HL-60 (cell line): ENCODE measurements around the gene C2orf92.

Experiments used
- DNase-seq, 2 experiments: peaks; one replicate each; pipeline ENCODE4 v3.0.0-alpha.2; 2010 to 2020; ENCODE audit warnings: low read depth in 1 of 2, low spot score in 1 of 2
- H3K27ac ChIP-seq: fragments of 250-450 bp; sonication (Bioruptor Pico); replicated peaks from 2 replicates; pipeline ENCODE4 v1.5.1; 2020; ENCODE audit warnings: mild to moderate bottlenecking, moderate library complexity
- H3K27me3 ChIP-seq: fragments of 250-450 bp; sonication (Bioruptor Pico); 2 replicates; pipeline ENCODE4 v1.5.1; 2021; ENCODE audit warnings: mild to moderate bottlenecking, moderate library complexity; ENCODE audit not compliant: insufficient read depth, poor library complexity, severe bottlenecking
- H3K4me3 ChIP-seq: replicated peaks from 2 replicates; pipeline ENCODE4 v1.5.1; 2011; ENCODE audit warnings: mild to moderate bottlenecking, control low read depth, low read length; ENCODE audit not compliant: insufficient read depth
- GABPA ChIP-seq: IDR thresholded peaks from 2 replicates; pipeline ENCODE4 v1.6.1; 2012; ENCODE audit warnings: low read depth
- POLR2AphosphoS5 ChIP-seq: IDR thresholded peaks from 2 replicates; pipeline ENCODE4 v1.6.1; 2012; ENCODE audit warnings: low read depth
- SPI1 ChIP-seq: IDR thresholded peaks from 2 replicates; pipeline ENCODE4 v1.6.1; 2012; ENCODE audit warnings: low read depth, mild to moderate bottlenecking, borderline replicate concordance
- TF ChIP-seq, protein P1 (sequence below): IDR thresholded peaks from one replicate; pipeline ENCODE4 v1.5.1; 2011; ENCODE audit warnings: low read length, control low read depth, inconsistent platforms; ENCODE audit not compliant: insufficient read depth
- TF ChIP-seq, protein P2 (sequence below): IDR thresholded peaks from 2 replicates; pipeline ENCODE4 v1.6.1; 2012; ENCODE audit warnings: low read depth; ENCODE audit not compliant: insufficient replicate concordance

C2orf92 gene

DNA sequence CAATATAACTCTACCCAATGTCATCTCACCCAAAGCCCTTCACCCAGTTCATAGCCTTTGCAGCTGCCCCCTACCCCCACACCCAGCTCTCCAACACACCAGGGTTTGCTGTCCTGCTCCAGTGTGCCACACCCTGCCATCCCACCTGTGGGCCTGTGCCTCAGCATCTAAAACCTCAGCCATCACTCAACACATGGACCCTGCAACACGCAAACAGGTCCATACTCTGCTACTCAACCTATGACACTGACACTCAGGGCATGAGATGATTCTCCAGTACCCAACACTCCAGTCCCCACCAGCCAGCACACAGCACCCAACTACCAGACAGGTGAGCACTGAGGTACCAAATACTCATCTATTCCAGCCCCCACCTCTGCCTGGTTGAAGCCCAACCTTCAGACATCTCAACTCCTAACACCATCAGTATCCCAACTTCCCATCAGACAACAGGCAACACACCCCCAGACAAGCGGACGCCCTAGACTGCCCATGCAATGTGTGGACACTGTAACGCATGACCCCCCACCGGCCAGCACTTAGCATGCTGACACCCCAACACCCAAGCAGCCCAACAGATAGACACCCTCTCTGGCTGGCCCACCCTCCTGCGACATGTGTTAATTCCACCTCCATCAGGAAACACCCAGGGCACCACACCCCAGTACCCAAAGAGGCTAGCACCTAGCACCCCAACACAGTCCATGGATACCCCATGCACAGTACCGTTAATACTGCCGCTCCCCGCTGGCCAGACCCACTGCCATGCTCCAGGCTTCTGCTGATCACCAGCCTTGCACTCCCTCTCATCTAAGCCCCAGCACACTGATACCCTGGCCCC lies 68.9 kb downstream of the C2orf92 start:
- no peak overlapping the region for H3K4me3 ChIP-seq
- H3K27me3 ChIP-seq, result no peaks in the 10 kb centered on the region
- no peak for TF ChIP-seq SPI1
- no peak for TF ChIP-seq POLR2AphosphoS5
- TF ChIP-seq, protein P1, sequence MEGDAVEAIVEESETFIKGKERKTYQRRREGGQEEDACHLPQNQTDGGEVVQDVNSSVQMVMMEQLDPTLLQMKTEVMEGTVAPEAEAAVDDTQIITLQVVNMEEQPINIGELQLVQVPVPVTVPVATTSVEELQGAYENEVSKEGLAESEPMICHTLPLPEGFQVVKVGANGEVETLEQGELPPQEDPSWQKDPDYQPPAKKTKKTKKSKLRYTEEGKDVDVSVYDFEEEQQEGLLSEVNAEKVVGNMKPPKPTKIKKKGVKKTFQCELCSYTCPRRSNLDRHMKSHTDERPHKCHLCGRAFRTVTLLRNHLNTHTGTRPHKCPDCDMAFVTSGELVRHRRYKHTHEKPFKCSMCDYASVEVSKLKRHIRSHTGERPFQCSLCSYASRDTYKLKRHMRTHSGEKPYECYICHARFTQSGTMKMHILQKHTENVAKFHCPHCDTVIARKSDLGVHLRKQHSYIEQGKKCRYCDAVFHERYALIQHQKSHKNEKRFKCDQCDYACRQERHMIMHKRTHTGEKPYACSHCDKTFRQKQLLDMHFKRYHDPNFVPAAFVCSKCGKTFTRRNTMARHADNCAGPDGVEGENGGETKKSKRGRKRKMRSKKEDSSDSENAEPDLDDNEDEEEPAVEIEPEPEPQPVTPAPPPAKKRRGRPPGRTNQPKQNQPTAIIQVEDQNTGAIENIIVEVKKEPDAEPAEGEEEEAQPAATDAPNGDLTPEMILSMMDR, result no peak
- TF ChIP-seq GABPA, result no peak
- TF ChIP-seq, protein P2, sequence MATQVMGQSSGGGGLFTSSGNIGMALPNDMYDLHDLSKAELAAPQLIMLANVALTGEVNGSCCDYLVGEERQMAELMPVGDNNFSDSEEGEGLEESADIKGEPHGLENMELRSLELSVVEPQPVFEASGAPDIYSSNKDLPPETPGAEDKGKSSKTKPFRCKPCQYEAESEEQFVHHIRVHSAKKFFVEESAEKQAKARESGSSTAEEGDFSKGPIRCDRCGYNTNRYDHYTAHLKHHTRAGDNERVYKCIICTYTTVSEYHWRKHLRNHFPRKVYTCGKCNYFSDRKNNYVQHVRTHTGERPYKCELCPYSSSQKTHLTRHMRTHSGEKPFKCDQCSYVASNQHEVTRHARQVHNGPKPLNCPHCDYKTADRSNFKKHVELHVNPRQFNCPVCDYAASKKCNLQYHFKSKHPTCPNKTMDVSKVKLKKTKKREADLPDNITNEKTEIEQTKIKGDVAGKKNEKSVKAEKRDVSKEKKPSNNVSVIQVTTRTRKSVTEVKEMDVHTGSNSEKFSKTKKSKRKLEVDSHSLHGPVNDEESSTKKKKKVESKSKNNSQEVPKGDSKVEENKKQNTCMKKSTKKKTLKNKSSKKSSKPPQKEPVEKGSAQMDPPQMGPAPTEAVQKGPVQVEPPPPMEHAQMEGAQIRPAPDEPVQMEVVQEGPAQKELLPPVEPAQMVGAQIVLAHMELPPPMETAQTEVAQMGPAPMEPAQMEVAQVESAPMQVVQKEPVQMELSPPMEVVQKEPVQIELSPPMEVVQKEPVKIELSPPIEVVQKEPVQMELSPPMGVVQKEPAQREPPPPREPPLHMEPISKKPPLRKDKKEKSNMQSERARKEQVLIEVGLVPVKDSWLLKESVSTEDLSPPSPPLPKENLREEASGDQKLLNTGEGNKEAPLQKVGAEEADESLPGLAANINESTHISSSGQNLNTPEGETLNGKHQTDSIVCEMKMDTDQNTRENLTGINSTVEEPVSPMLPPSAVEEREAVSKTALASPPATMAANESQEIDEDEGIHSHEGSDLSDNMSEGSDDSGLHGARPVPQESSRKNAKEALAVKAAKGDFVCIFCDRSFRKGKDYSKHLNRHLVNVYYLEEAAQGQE, result no peak

DNA sequence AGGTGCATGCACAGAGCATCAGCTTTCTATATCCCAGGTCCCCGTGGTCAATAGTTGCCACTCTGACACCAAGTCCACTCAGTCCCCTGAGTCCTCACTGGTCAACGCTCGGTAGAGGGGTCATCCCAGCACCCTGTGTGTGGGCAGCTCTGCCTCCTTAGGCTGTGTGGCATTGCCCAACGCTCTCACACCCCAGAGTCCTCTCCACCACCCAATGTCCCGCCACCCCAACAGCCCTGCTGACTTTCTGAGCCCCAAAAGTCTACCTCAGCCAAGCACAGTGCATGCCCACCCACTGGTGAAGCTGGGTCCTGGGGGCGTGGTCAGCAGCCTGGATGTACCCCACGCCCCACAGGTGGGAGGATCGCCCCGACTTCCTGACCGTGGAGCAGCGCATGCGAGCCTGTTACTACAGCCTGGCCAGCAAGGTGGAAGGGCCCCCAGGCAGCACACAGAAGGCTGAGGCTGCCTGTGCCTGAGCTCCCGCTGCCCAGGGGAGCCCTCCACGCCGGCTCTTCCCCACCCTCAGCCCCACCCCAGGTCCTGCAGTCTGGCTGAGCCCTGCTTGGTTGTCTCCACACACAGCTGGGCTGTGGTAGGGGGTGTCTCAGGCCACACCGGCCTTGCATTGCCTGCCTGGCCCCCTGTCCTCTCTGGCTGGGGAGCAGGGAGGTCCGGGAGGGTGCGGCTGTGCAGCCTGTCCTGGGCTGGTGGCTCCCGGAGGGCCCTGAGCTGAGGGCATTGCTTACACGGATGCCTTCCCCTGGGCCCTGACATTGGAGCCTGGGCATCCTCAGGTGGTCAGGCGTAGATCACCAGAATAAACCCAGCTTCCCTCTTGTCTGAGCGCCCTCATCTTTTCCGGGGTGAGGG lies 69.7 kb downstream of the C2orf92 start:
- TF ChIP-seq, protein P1, result no peak
- TF ChIP-seq SPI1, result no peak
- no peak for TF ChIP-seq POLR2AphosphoS5
- TF ChIP-seq GABPA, result no peak
- TF ChIP-seq, protein P2, result no peak
- no peak overlapping the region for H3K27ac ChIP-seq

More for the DNA sequence above, 68.9 kb downstream of the C2orf92 start:
- DNase-seq, result no peak
- H3K27ac ChIP-seq, result no peak overlapping the region

DNA sequence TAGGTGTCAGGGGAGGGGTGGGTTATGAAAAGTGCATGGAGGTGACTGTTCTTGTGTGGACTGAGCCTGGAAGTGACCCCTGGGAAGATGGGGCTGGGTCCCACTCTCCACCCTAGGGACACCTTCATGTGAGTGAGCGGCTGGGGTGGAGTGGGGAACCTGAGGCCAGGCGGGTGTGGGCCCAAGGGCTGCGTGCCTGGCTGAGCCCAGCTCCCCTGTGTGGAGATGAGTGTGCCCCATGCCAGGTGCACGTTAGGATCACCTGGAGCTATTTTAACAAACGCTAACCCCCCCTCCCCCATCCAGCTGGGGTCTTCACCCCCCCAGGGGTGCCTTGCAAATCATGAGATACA lies 70.4 kb downstream of the C2orf92 start:
- DNase-seq, result no peak
- Histone ChIP-seq H3K27me3 (no peaks in the 10 kb centered on the region), H3K4me3 (no peak overlapping the region), H3K27ac (no peak overlapping the region)
- TF ChIP-seq, protein P2, result no peak
- TF ChIP-seq GABPA, result no peak
- no peak for TF ChIP-seq POLR2AphosphoS5
- no peak for TF ChIP-seq SPI1
- TF ChIP-seq, protein P1, result no peak

More for the DNA sequence above, 69.7 kb downstream of the C2orf92 start:
- H3K4me3 ChIP-seq, result no peak overlapping the region
- H3K27me3 ChIP-seq, result no peaks in the 10 kb centered on the region
- no peak for DNase-seq
